SK-N-SH treated with all-trans-retinoic acid at 6 μM for 48 hours (cell line): ENCODE measurements around the gene DIPK1B.

Experiments used
- ATAC-seq: fragments of 200-7000 bp; cut with Tn5 transposase; 3 replicates; pipeline ENCODE4 v1.9.1; 2020; ENCODE audit warnings: mild to moderate bottlenecking, moderate library complexity
- ARNTL ChIP-seq: fragments of 450-650 bp; formaldehyde crosslinking; IDR thresholded peaks from 2 replicates; pipeline ENCODE4 v1.5.0; 2020; ENCODE audit warnings: low read depth, mild to moderate bottlenecking, moderate library complexity, borderline replicate concordance
- BACH2 ChIP-seq: fragments of 250-450 bp; sonication (Bioruptor Pico); IDR thresholded peaks from 2 replicates; pipeline ENCODE4 v1.9.0; 2021; ENCODE audit warnings: mild to moderate bottlenecking, borderline replicate concordance
- CSDC2 ChIP-seq: fragments of 250-450 bp; sonication (Bioruptor Pico); IDR thresholded peaks from 2 replicates; pipeline ENCODE4 v1.5.0; 2020; ENCODE audit warnings: mild to moderate bottlenecking, moderate library complexity
- CSRNP3 ChIP-seq: fragments of 250-450 bp; sonication (Bioruptor Pico); IDR thresholded peaks from 2 replicates; pipeline ENCODE4 v1.5.1; 2021; ENCODE audit warnings: mild to moderate bottlenecking, moderate library complexity
- ESRRG ChIP-seq: fragments of 250-450 bp; sonication (Bioruptor Pico); IDR thresholded peaks from 2 replicates; pipeline ENCODE4 v1.6.1; 2021; ENCODE audit warnings: mild to moderate bottlenecking
- GLIS3 ChIP-seq: fragments of 250-450 bp; sonication (Bioruptor Pico); IDR thresholded peaks from 2 replicates; pipeline ENCODE4 v1.5.0; 2020; ENCODE audit warnings: mild to moderate bottlenecking, moderate library complexity
- ISL1 ChIP-seq: fragments of 250-450 bp; sonication (Bioruptor Pico); IDR thresholded peaks from 2 replicates; pipeline ENCODE4 v2.1.2; 2022; ENCODE audit warnings: mild to moderate bottlenecking, moderate library complexity
- OSR1 ChIP-seq: fragments of 250-450 bp; sonication (Bioruptor Pico); IDR thresholded peaks from 2 replicates; pipeline ENCODE4 v1.8.0; 2022; ENCODE audit warnings: moderate library complexity, mild to moderate bottlenecking, inconsistent platforms
- PPARA ChIP-seq: fragments of 250-450 bp; sonication (Bioruptor Pico); IDR thresholded peaks from 2 replicates; pipeline ENCODE4 v1.5.0; 2020; ENCODE audit warnings: mild to moderate bottlenecking, borderline replicate concordance
- RARB ChIP-seq: fragments of 250-450 bp; sonication (Bioruptor Pico); IDR thresholded peaks from 2 replicates; pipeline ENCODE4 v1.8.0; 2021; ENCODE audit warnings: mild to moderate bottlenecking, moderate library complexity
- SNAI2 ChIP-seq: fragments of 250-450 bp; sonication (Bioruptor Pico); IDR thresholded peaks from 2 replicates; pipeline ENCODE4 v1.5.0; 2020; ENCODE audit warnings: mild to moderate bottlenecking, moderate library complexity
- TCF4 ChIP-seq: fragments of 250-450 bp; sonication (Bioruptor Pico); IDR thresholded peaks from 2 replicates; pipeline ENCODE4 v1.8.0; 2021; ENCODE audit warnings: mild to moderate bottlenecking, moderate library complexity, borderline replicate concordance
- TOX ChIP-seq: fragments of 250-450 bp; sonication (Bioruptor Pico); IDR thresholded peaks from 2 replicates; pipeline ENCODE4 v1.8.0; 2021; ENCODE audit warnings: mild to moderate bottlenecking, moderate library complexity, borderline replicate concordance
- TSHZ2 ChIP-seq: fragments of 250-450 bp; sonication (Bioruptor Pico); IDR thresholded peaks from 2 replicates; pipeline ENCODE4 v1.5.0; 2020; ENCODE audit warnings: mild to moderate bottlenecking, moderate library complexity
- ZC3H10 ChIP-seq: fragments of 250-450 bp; sonication (Bioruptor Pico); IDR thresholded peaks from 2 replicates; pipeline ENCODE4 v1.5.1; 2021; ENCODE audit warnings: mild to moderate bottlenecking, moderate library complexity
- ZFP30 ChIP-seq: fragments of 450-650 bp; formaldehyde crosslinking; IDR thresholded peaks from 2 replicates; pipeline ENCODE4 v1.5.0; 2022; ENCODE audit warnings: mild to moderate bottlenecking, moderate library complexity
- ZNF565 ChIP-seq: fragments of 450-650 bp; formaldehyde crosslinking; conservative IDR thresholded peaks from 2 replicates; pipeline ENCODE4 v1.5.0; 2020; ENCODE audit warnings: low read depth, mild to moderate bottlenecking, moderate library complexity
- ZNF70 ChIP-seq: fragments of 450-650 bp; formaldehyde crosslinking; IDR thresholded peaks from 2 replicates; pipeline ENCODE4 v1.5.0; 2020; ENCODE audit warnings: mild to moderate bottlenecking, moderate library complexity
- ZNF8 ChIP-seq: fragments of 450-650 bp; formaldehyde crosslinking; IDR thresholded peaks from 2 replicates; pipeline ENCODE4 v1.5.0; 2020; ENCODE audit warnings: mild to moderate bottlenecking, moderate library complexity
- TF ChIP-seq, protein P1 (sequence below): fragments of 250-450 bp; sonication (Bioruptor Pico); IDR thresholded peaks from 2 replicates; pipeline ENCODE4 v1.8.0; 2021; ENCODE audit warnings: low read depth, mild to moderate bottlenecking, moderate library complexity, borderline replicate concordance
- TF ChIP-seq, protein P2 (sequence below): fragments of 250-450 bp; sonication (Bioruptor Pico); IDR thresholded peaks from 2 replicates; pipeline ENCODE4 v1.8.0; 2020; ENCODE audit warnings: mild to moderate bottlenecking, moderate library complexity, borderline replicate concordance

DIPK1B gene

DNA sequence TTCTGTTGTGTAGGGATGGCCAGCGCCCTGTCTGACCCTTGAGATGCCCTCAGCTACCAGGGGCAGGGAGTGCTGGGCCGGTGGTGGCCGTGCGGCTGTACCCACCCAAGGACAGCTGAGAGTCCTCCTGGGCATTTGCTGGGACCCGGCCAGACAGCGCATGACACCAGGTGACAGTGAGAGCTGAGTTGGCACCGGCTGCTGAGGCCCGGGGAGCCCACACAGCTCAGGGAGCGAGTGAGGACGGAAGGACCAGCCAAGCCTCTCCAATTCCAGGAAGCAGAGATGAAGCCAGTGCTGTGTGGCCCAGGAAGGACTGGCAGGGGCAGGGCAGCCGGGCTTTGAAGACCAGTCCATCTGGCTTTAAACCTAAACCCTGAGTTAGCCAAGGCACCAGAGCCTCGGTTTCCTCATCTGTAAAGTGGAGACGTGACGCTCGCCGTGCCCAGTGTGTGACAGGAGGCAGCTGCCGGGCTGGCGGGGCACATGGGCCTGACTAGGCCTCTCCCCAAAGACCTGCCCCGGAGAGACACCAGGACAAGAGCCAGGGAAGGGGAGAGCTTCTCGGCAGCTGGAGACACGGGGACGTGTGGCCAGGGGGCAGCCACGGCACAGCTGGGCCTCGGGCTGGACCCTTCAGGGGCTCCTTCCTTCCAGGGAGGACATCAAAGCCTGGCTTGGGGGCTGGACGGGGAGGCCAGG lies 22.1 kb upstream of the DIPK1B start:
- ATAC-seq: no peak
- no peak for TF ChIP-seq CSDC2
- TF ChIP-seq, protein P1, sequence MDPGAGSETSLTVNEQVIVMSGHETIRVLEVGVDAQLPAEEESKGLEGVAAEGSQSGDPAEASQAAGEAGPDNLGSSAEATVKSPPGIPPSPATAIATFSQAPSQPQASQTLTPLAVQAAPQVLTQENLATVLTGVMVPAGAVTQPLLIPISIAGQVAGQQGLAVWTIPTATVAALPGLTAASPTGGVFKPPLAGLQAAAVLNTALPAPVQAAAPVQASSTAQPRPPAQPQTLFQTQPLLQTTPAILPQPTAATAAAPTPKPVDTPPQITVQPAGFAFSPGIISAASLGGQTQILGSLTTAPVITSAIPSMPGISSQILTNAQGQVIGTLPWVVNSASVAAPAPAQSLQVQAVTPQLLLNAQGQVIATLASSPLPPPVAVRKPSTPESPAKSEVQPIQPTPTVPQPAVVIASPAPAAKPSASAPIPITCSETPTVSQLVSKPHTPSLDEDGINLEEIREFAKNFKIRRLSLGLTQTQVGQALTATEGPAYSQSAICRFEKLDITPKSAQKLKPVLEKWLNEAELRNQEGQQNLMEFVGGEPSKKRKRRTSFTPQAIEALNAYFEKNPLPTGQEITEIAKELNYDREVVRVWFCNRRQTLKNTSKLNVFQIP (CRISPR knock-in tag): no peak
- TF ChIP-seq GLIS3 (CRISPR knock-in tag): no peak
- no peak for TF ChIP-seq PPARA (CRISPR knock-in tag)
- TF ChIP-seq RARB (CRISPR knock-in tag): no peak
- TF ChIP-seq ZNF565 (CRISPR knock-in tag): no peak
- TF ChIP-seq TCF4 (CRISPR knock-in tag): no peak
- no peak for TF ChIP-seq ZNF70 (CRISPR knock-in tag)

DNA sequence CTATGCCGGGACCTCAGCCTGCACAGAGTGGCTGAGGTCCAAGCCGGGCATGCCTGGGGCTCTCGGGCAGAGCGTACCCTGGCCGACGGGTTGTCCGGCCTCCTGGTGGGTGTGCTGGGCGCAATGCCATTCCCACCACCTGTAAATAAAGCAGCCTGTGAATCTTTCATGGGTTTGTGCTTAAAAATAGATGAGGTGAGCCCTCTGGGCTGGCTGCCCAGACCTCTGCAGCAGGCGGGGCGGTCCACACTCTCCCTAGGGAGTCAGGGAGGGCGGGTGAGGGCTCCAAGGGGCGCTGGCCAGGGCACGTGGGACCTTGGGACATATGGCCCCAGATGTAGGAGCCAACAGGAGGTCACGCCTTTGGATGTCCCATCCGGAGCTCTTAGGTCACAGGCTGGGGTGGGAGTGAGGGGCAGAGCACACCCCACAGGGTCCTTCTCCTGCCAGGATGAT lies 21.5 kb upstream of the DIPK1B start:
- no peak for ATAC-seq
- no peak for TF ChIP-seq SNAI2
- no peak for TF ChIP-seq TOX
- TF ChIP-seq ISL1 (CRISPR knock-in tag): no peak
- TF ChIP-seq TSHZ2: no peak
- no peak for TF ChIP-seq ZNF8
- no peak for TF ChIP-seq CSRNP3 (CRISPR knock-in tag)
- TF ChIP-seq CSDC2: no peak
- TF ChIP-seq OSR1 (CRISPR knock-in tag): no peak
- no peak for TF ChIP-seq BACH2 (CRISPR knock-in tag)
- TF ChIP-seq, protein P2, sequence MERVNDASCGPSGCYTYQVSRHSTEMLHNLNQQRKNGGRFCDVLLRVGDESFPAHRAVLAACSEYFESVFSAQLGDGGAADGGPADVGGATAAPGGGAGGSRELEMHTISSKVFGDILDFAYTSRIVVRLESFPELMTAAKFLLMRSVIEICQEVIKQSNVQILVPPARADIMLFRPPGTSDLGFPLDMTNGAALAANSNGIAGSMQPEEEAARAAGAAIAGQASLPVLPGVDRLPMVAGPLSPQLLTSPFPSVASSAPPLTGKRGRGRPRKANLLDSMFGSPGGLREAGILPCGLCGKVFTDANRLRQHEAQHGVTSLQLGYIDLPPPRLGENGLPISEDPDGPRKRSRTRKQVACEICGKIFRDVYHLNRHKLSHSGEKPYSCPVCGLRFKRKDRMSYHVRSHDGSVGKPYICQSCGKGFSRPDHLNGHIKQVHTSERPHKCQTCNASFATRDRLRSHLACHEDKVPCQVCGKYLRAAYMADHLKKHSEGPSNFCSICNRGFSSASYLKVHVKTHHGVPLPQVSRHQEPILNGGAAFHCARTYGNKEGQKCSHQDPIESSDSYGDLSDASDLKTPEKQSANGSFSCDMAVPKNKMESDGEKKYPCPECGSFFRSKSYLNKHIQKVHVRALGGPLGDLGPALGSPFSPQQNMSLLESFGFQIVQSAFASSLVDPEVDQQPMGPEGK (CRISPR knock-in tag): no peak
- no peak for TF ChIP-seq ESRRG (CRISPR knock-in tag)
- no peak for TF ChIP-seq ZFP30 (CRISPR knock-in tag)
- no peak for TF ChIP-seq GLIS3 (CRISPR knock-in tag)
- TF ChIP-seq, protein P1 (CRISPR knock-in tag): no peak

GRCh38 chr9:136691316-136692184 lies 20.8 kb upstream of the DIPK1B start:
- ATAC-seq: no peak
- TF ChIP-seq ZNF565 (CRISPR knock-in tag) (no peak), OSR1 (CRISPR knock-in tag) (no peak), ARNTL (no peak), BACH2 (CRISPR knock-in tag) (no peak), GLIS3 (CRISPR knock-in tag) (no peak), CSDC2 (no peak), ZNF8 (no peak), ZC3H10 (CRISPR knock-in tag) (no peak), TCF4 (CRISPR knock-in tag) (no peak), RARB (CRISPR knock-in tag) (no peak), ZFP30 (CRISPR knock-in tag) (no peak), PPARA (CRISPR knock-in tag) (no peak), SNAI2 (no peak), ISL1 (CRISPR knock-in tag) (no peak), CSRNP3 (CRISPR knock-in tag) (no peak), TOX (no peak)
- TF ChIP-seq, protein P2 (CRISPR knock-in tag): no peak
